Mucosa of stomach (tissue), 1 donor: Measurements from ENCODE around the gene SFTPA1.
"Not testable (repeated sequence)": the region's sequence is repeated elsewhere in the genome, so short reads cannot be mapped to it uniquely, and the experiment has no call there.

Experiments
- H3K27me3 ChIP-seq: one replicate; pipeline ENCODE4 v1.7.0; 2013; ENCODE audit warnings: mild to moderate bottlenecking, low read length; ENCODE audit not compliant: control insufficient read depth, insufficient read depth
- H3K36me3 ChIP-seq: one replicate; pipeline ENCODE4 v1.7.0; 2013; ENCODE audit warnings: low read length; ENCODE audit not compliant: control insufficient read depth, insufficient read depth
- H3K4me1 ChIP-seq: one replicate; pipeline ENCODE4 v1.7.0; 2013; ENCODE audit warnings: mild to moderate bottlenecking, low read length; ENCODE audit not compliant: control insufficient read depth, insufficient read depth
- H3K4me3 ChIP-seq: one replicate; pipeline ENCODE4 v1.7.0; 2013; ENCODE audit warnings: low read length
- H3K9ac ChIP-seq: one replicate; pipeline ENCODE4 v1.7.0; 2013; ENCODE audit warnings: mild to moderate bottlenecking, low read length, moderate library complexity
- H3K9me3 ChIP-seq: one replicate; pipeline ENCODE4 v1.7.0; 2013; ENCODE audit warnings: mild to moderate bottlenecking, low read length, moderate library complexity; ENCODE audit not compliant: control insufficient read depth
- donor health status: Pancreatic carcinoma.

Gene SFTPA1

DNA sequence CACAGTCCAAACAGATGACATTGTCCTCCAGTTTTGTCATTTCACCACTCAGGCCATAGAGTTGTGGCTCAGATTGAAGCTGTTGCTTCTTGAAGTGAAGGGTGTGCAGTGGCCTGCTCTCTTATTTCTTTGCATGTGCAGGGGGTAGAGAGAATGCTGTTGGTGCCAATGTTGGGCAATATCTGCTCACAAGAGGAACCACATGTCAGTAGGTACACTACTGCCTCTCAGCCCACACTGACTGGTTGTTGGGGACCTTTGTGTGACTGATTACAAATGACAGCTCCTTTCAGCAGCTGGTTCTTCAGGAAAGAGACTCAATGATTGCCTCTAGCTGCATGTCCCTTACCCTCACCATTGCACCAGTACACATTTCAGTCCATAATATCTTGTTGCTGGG is 21.9 kb upstream of the SFTPA1 start:
- no peaks in the 10 kb centered on the region for H3K36me3 ChIP-seq
- no peak overlapping the region for H3K9ac ChIP-seq
- H3K9me3 ChIP-seq = no peaks in the 10 kb centered on the region
- H3K4me3 ChIP-seq = no peak overlapping the region
- no peaks in the 10 kb centered on the region for H3K4me1 ChIP-seq
- peaks cover 4% of the 10 kb centered on the region for H3K27me3 ChIP-seq

GRCh38 chr10:79593377-79593776 is 17.4 kb upstream of the SFTPA1 start:
- Histone ChIP-seq H3K4me1 (no peaks in the 10 kb centered on the region), H3K36me3 (no peaks in the 10 kb centered on the region), H3K9ac (no peak overlapping the region), H3K4me3 (no peak overlapping the region), H3K9me3 (no peaks in the 10 kb centered on the region), H3K27me3 (no peaks in the 10 kb centered on the region)

DNA sequence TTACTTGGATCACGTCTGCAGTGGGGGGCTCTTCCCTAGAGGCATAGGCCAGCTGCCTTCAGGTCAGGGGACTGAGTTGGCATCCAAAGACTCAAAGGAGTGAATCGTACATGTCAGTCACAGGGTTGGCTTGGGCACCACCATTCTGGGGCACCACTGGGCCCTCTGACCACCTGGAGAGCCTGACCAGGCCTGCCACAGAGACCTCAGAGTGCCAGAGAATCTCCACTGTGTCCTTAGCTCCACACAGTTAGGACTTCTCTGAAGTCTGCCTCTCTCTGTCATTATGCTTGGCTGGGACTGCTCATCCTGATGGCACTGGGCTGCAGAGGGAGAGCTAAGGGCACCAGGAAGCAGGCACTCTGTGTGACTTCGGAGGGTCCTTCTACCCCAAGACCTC is 16.2 kb upstream of the SFTPA1 start:
- not testable (repeated sequence) for H3K9ac ChIP-seq, H3K4me3 ChIP-seq, H3K9me3 ChIP-seq, H3K36me3 ChIP-seq, H3K4me1 ChIP-seq, H3K27me3 ChIP-seq

DNA sequence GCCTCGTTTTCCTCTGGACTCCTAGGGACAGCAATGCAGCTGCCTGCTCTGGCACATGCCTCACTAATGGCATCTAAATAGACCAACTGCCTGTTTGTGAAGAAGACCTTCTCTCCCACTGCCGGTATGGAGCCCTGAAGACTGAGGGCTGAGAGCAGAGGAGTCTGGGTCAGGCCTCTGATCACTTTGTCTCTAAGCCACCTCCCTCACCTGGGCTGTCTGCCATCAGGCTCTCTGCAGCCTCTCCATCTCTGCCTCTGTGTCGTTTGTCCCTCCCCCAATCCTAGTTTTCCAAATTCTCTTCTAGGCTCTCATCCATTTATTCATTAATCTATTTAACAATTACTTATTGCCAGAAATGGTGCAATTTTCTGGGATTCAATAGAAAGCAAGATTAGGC is 15.2 kb upstream of the SFTPA1 start:
- Histone ChIP-seq H3K9me3 (no peaks in the 10 kb centered on the region), H3K9ac (no peak overlapping the region), H3K27me3 (peaks cover 2% of the 10 kb centered on the region)

GRCh38 chr10:79599644-79600043 is 11.1 kb upstream of the SFTPA1 start:
- not testable (repeated sequence) for H3K9ac ChIP-seq, H3K27me3 ChIP-seq, H3K4me1 ChIP-seq, H3K9me3 ChIP-seq, H3K4me3 ChIP-seq, H3K36me3 ChIP-seq

More for the DNA sequence above, 15.2 kb upstream of the SFTPA1 start:
- no peaks in the 10 kb centered on the region for H3K4me1 ChIP-seq
- H3K4me3 ChIP-seq = no peak overlapping the region
- H3K36me3 ChIP-seq = no peaks in the 10 kb centered on the region

- Histone ChIP-seq H3K9me3 (no peaks in the 10 kb centered on the region), H3K9ac (no peak overlapping the region), H3K4me3 (no peak overlapping the region), H3K4me1 (no peaks in the 10 kb centered on the region), H3K27me3 (peaks cover 4% of the 10 kb centered on the region), H3K36me3 (no peaks in the 10 kb centered on the region)
These were observed 8.8 kb upstream of the SFTPA1 start for GRCh38 chr10:79601939-79602338.

GRCh38 chr10:79602953-79603352 is 7.8 kb upstream of the SFTPA1 start:
- Histone ChIP-seq H3K9ac (no peak overlapping the region), H3K27me3 (peaks cover 4% of the 10 kb centered on the region), H3K36me3 (no peaks in the 10 kb centered on the region), H3K4me1 (no peaks in the 10 kb centered on the region), H3K9me3 (no peaks in the 10 kb centered on the region), H3K4me3 (no peak overlapping the region)

DNA sequence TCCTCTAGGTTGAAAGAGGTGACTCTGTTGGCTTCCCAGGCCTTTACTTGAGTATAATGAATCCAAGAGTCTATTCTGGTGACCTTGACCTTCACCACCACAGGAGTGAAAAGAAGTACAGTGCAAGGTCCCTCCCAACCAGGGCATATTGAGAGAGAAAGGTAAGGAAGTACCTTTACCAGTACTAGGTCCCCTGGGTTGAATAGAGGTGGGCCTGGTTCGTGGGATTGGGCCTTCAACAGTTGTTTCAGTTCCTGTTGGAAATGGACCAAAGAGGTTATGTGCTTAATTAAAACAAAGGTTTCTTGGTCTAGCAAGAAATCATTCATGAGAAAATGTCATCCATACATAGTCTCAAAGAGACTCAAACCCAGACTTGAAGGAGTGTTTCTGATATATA is 6.4 kb upstream of the SFTPA1 start:
- H3K36me3 ChIP-seq = no peaks in the 10 kb centered on the region
- no peaks in the 10 kb centered on the region for H3K9me3 ChIP-seq
- peaks cover 4% of the 10 kb centered on the region for H3K27me3 ChIP-seq

DNA sequence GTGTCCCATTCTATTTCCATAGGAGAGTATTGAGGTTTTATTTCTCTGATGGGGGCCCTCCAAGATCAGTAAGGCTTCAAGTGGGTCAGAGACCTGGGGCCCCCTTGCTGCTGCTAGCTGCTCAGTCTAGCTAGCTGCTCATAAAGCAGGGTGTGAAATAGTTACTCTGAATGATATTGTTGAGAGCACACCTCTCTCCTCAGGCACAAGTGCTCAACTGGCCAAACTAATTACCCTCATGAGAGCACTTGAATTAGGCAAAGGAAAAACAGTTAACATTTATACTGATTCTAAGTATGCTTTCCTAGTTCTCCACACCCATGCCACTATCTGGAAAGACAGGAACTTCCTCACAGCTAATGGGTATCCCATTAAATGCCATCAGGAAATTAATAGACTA is 5.4 kb upstream of the SFTPA1 start:
- H3K4me3 ChIP-seq = no peak overlapping the region
- no peaks in the 10 kb centered on the region for H3K9me3 ChIP-seq
- no peaks in the 10 kb centered on the region for H3K4me1 ChIP-seq
- H3K36me3 ChIP-seq = no peaks in the 10 kb centered on the region
- H3K27me3 ChIP-seq = peaks cover 4% of the 10 kb centered on the region
- H3K9ac ChIP-seq = no peak overlapping the region

More for the DNA sequence above, 6.4 kb upstream of the SFTPA1 start:
- Histone ChIP-seq H3K4me3 (no peak overlapping the region), H3K9ac (no peak overlapping the region), H3K4me1 (no peaks in the 10 kb centered on the region)

GRCh38 chr10:79608505-79609375 is 2.0 kb upstream of the SFTPA1 start:
- Histone ChIP-seq H3K9me3 (no peaks in the 10 kb centered on the region), H3K27me3 (no peaks in the 10 kb centered on the region), H3K36me3 (no peaks in the 10 kb centered on the region), H3K4me1 (no peaks in the 10 kb centered on the region), H3K9ac (no peak overlapping the region), H3K4me3 (no peak overlapping the region)

- H3K27me3 ChIP-seq, H3K4me1 ChIP-seq, H3K9me3 ChIP-seq, H3K4me3 ChIP-seq, H3K36me3 ChIP-seq, H3K9ac ChIP-seq: not testable (repeated sequence)
These were observed 646 bp downstream of the SFTPA1 start for GRCh38 chr10:79611193-79611976.

DNA sequence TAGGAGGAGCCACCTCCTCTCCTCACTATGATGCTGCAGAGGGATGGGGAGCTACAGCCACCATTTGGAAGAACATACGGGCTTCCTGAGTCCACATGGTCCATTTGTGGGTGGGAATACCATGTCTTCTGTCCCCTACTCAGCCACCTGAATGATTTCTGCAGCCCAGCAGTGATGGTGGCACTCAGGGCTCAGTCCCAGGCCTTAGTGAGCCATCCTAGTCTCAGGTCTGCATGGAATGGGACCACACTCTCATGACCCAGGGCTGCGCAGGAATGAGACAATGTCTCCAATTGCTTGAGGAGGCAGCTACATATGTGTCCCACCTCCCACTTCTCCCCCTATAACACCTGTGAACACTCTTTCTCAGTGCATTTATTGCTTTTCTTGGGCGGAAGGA is 4.8 kb downstream of the SFTPA1 start:
- peaks cover 9% of the 10 kb centered on the region for H3K27me3 ChIP-seq
- no peaks in the 10 kb centered on the region for H3K4me1 ChIP-seq
- no peak overlapping the region for H3K4me3 ChIP-seq
- H3K36me3 ChIP-seq = no peaks in the 10 kb centered on the region
- no peaks in the 10 kb centered on the region for H3K9me3 ChIP-seq
- no peak overlapping the region for H3K9ac ChIP-seq
